ENCODE results near the gene CRAMP1. TPM values are rescaled to one million over a fixed set of nuclear protein-coding genes. Genes with fewer than 3 reads are reported as not detected.

CRAMP1 gene
- total RNA-seq, 1 experiment from 2014 or later = 28.8 TPM

DNA sequence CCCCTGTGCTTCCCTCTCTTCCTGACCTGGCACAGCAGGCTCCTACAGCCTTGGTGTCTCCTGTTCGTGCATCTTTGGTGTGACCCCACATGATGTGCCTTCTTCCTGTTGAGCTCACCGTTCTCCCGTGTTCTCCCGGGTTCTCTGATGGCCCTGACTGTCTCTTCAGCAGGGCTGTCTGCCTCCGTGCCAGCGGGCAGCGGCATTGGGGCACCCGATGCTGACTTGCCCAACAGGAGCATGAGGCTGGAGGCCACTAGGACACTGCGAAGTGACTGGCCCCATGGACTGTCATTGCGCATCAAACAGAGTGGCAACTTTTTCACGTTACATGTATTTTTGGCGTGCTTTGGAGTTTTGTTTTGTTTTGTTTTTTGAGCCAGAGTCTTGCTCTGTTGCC lies 22.4 kb downstream of the CRAMP1 start:
- no TSS peak for BruUV-seq (replicated peaks)
- intact Hi-C loops (cut with micrococcal nuclease; ENCODE audit: unreplicated experiment) = no loop called here
- ATAC-seq (no peak), DNase-seq (ENCODE audit: low read depth, low spot score) (no peak)
- ChIA-PET POLR2A (no interaction called here), CTCF (no interaction called here)
- H3K9me3 ChIP-seq (ENCODE audit: control insufficient read depth, insufficient read depth, low read depth, low read length) = no peaks in the 10 kb centered on the region
- H3K36me3 ChIP-seq (ENCODE audit: control insufficient read depth, insufficient read depth, low read length) = peaks cover 2% of the 10 kb centered on the region
- no peaks in the 10 kb centered on the region for H3K27me3 ChIP-seq (ENCODE audit: control insufficient read depth, insufficient read depth, low read length)
- no peaks in the 10 kb centered on the region for H3K4me1 ChIP-seq (ENCODE audit: control insufficient read depth, insufficient read depth, low read length)
- H3K4me3 ChIP-seq (ENCODE audit: low read depth in 2 of 2, low read length in 2 of 2) = no peak overlapping the region
- no peak overlapping the region for H3K27ac ChIP-seq (ENCODE audit: low read length)
- in situ Hi-C loops (cut with HindIII; ENCODE audit: low pct_unique_long_range_greater_than_20kb, low sequenced_read_pairs) = no loop called here
- TF ChIP-seq TCF7L2 (IDR thresholded peaks at IDR 0.05; ENCODE audit: low read depth, low read length) = no peak
- TF ChIP-seq POLR2AphosphoS5 (IDR thresholded peaks at IDR 0.05; ENCODE audit: low read depth, low read length) = no peak
- TF ChIP-seq, protein P1, sequence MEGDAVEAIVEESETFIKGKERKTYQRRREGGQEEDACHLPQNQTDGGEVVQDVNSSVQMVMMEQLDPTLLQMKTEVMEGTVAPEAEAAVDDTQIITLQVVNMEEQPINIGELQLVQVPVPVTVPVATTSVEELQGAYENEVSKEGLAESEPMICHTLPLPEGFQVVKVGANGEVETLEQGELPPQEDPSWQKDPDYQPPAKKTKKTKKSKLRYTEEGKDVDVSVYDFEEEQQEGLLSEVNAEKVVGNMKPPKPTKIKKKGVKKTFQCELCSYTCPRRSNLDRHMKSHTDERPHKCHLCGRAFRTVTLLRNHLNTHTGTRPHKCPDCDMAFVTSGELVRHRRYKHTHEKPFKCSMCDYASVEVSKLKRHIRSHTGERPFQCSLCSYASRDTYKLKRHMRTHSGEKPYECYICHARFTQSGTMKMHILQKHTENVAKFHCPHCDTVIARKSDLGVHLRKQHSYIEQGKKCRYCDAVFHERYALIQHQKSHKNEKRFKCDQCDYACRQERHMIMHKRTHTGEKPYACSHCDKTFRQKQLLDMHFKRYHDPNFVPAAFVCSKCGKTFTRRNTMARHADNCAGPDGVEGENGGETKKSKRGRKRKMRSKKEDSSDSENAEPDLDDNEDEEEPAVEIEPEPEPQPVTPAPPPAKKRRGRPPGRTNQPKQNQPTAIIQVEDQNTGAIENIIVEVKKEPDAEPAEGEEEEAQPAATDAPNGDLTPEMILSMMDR (IDR thresholded peaks at IDR 0.05) = no peak
- no peak for TF ChIP-seq SIN3A (IDR thresholded peaks at IDR 0.05; ENCODE audit: borderline replicate concordance, insufficient read depth, low read depth, low read length)
- TF ChIP-seq, protein P2, sequence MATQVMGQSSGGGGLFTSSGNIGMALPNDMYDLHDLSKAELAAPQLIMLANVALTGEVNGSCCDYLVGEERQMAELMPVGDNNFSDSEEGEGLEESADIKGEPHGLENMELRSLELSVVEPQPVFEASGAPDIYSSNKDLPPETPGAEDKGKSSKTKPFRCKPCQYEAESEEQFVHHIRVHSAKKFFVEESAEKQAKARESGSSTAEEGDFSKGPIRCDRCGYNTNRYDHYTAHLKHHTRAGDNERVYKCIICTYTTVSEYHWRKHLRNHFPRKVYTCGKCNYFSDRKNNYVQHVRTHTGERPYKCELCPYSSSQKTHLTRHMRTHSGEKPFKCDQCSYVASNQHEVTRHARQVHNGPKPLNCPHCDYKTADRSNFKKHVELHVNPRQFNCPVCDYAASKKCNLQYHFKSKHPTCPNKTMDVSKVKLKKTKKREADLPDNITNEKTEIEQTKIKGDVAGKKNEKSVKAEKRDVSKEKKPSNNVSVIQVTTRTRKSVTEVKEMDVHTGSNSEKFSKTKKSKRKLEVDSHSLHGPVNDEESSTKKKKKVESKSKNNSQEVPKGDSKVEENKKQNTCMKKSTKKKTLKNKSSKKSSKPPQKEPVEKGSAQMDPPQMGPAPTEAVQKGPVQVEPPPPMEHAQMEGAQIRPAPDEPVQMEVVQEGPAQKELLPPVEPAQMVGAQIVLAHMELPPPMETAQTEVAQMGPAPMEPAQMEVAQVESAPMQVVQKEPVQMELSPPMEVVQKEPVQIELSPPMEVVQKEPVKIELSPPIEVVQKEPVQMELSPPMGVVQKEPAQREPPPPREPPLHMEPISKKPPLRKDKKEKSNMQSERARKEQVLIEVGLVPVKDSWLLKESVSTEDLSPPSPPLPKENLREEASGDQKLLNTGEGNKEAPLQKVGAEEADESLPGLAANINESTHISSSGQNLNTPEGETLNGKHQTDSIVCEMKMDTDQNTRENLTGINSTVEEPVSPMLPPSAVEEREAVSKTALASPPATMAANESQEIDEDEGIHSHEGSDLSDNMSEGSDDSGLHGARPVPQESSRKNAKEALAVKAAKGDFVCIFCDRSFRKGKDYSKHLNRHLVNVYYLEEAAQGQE (IDR thresholded peaks at IDR 0.05; ENCODE audit: insufficient read depth in 1 of 2, low read depth in 2 of 2, low read length in 1 of 2) = no peak

DNA sequence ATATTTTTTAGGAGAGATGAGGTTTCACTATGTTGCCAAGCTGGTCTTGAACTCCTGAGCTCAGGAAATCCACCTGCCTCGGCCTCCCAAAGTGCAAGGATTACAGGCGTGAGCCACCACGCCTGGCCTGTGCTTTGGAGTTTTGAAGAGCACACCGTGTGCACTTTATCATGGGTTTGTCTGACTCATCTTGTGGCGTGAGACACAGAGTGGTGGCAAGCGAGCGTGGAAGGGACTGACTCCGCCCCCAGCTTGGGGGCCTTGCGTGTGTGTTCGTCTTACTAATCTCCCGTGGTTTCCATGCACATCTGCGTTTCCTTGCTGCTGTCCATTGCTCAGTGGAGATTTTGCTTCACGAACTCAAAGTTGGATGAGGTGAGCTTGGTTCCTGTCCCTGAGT lies 22.9 kb downstream of the CRAMP1 start:
- peaks cover 4% of the 10 kb centered on the region for H3K36me3 ChIP-seq (ENCODE audit: control insufficient read depth, insufficient read depth, low read length)
- no peak overlapping the region for H3K4me3 ChIP-seq (ENCODE audit: low read depth in 2 of 2, low read length in 2 of 2)
- in situ Hi-C loops (cut with HindIII; ENCODE audit: low pct_unique_long_range_greater_than_20kb, low sequenced_read_pairs) (no loop called here), intact Hi-C loops (cut with micrococcal nuclease; ENCODE audit: unreplicated experiment) (no loop called here)
- TF ChIP-seq, protein P1 (IDR thresholded peaks at IDR 0.05) = no peak
- TF ChIP-seq, protein P2 (IDR thresholded peaks at IDR 0.05; ENCODE audit: insufficient read depth in 1 of 2, low read depth in 2 of 2, low read length in 1 of 2) = no peak
- TF ChIP-seq SIN3A (IDR thresholded peaks at IDR 0.05; ENCODE audit: borderline replicate concordance, insufficient read depth, low read depth, low read length) (no peak), POLR2AphosphoS5 (IDR thresholded peaks at IDR 0.05; ENCODE audit: low read depth, low read length) (no peak)
- CTCF ChIA-PET = no interaction called here
- H3K9me3 ChIP-seq (ENCODE audit: control insufficient read depth, insufficient read depth, low read depth, low read length) = no peaks in the 10 kb centered on the region
- no peaks in the 10 kb centered on the region for H3K4me1 ChIP-seq (ENCODE audit: control insufficient read depth, insufficient read depth, low read length)
- H3K27ac ChIP-seq (ENCODE audit: low read length) = no peak overlapping the region
- no peak for DNase-seq (ENCODE audit: low read depth, low spot score)
- BruUV-seq (replicated peaks) = no TSS peak
- ATAC-seq = no peak
- H3K27me3 ChIP-seq (ENCODE audit: control insufficient read depth, insufficient read depth, low read length) = no peaks in the 10 kb centered on the region
- POLR2A ChIA-PET = no interaction called here
